ENCODE measurements around the gene PADI2. TPM values are rescaled to one million over a fixed set of nuclear protein-coding genes. Genes with fewer than 3 reads are reported as not detected.

PADI2 gene
- total RNA-seq (10 to 100 TPM in 1 of 5 donors, 1 to 10 TPM in 3, not detected in 1; 1.3 to 86.0 (median 3.9) TPM), polyA plus RNA-seq (under 1 TPM; 0.31 to 0.50 (median 0.33) TPM)
- long read RNA-seq, donor 1, result 0 reads
- long read RNA-seq, donor 2, full-length matches to known transcripts, result 1 of 1 reads
- long read RNA-seq, donor 2, partial matches to known transcripts, result 0 of 1 reads
- long read RNA-seq, donor 2, other reads (novel, unspliced or antisense), result 0 of 1 reads
- long read RNA-seq, donor 3, result 0 reads
- long read RNA-seq, donor 4, result 0 reads
- long read RNA-seq, donor 5, result 0 reads
- long read RNA-seq, donor 6, result 0 reads
- long read RNA-seq, donor 7, full-length matches to known transcripts, result 2 of 2 reads
- long read RNA-seq, donor 7, partial matches to known transcripts, result 0 of 2 reads
- long read RNA-seq, donor 7, other reads (novel, unspliced or antisense), result 0 of 2 reads
- long read RNA-seq, donor 8, result 0 reads
- long read RNA-seq, donor 9, result 0 reads
- long read RNA-seq, donor 10, result 0 reads

GRCh38 chr1:17119076-17119772, at the start of gene PADI2:
TSS of gene PADI2 (minus strand) at chr1:17119451. CDS start at chr1:17119371, 80 bp downstream.
- H3K27ac ChIP-seq, result peak within 1 kb of the TSS in 3 of 5 donors; percentile 26 to 82 (median 50)
- DNase-seq, result peak; percentile 71 to 91

GRCh38 chr1:17168091-17168876, 49.0 kb upstream of the PADI2 start:
- DNase-seq, result no peak
- Histone ChIP-seq H3K9me3 (no peaks in the 10 kb centered on the region), H3K4me3 (no peak overlapping the region), H3K27ac (no peak overlapping the region), H3K4me1 (no peaks in the 10 kb centered on the region), H3K36me3 (no peaks in the 10 kb centered on the region), H3K27me3 (peaks cover 0 to 38% (median 0%) of the 10 kb centered on the region in 3 donors)
- intact Hi-C loops (cut with DNase I; ENCODE audit: low total_unique reads), result no loop called here
- 58 to 68% (median 58%) methylated on average over 13 of the region's 13 CpGs for WGBS, 5 donors
- TF ChIP-seq POLR2AphosphoS5 (IDR thresholded peaks at IDR 0.05) (no peak), CTCF (IDR thresholded peaks at IDR 0.05) (no peak), EP300 (IDR thresholded peaks at IDR 0.05) (no peak), POLR2A (IDR thresholded peaks at IDR 0.05) (no peak)

More at GRCh38 chr1:17119076-17119772, at the start of gene PADI2:
- intact Hi-C loops (cut with DNase I; ENCODE audit: low total_unique reads), result no loop called here
- Histone ChIP-seq H3K9me3 (no peaks in the 10 kb centered on the region), H3K4me1 (peaks cover 11 to 48% (median 30%) of the 10 kb centered on the region in 4 donors), H3K4me3 (peak within 1 kb of the TSS; percentile 33 to 51 (median 46)), H3K36me3 (no peaks in the 10 kb centered on the region), H3K27me3 (peaks cover 0 to 57% (median 31%) of the 10 kb centered on the region in 3 donors)
- WGBS, 5 donors, result 2 to 6% (median 3%) methylated on average over 48 to 58 of the region's 58 CpGs
- TF ChIP-seq POLR2AphosphoS5 (IDR thresholded peaks at IDR 0.05) (peak in 1 of 3 donors; percentile 11), CTCF (IDR thresholded peaks at IDR 0.05) (no peak)

- no peak overlapping the region for H3K27ac ChIP-seq
- WGBS, 5 donors, result 64 to 82% (median 77%) methylated on average over 4 to 5 of the region's 5 CpGs
- TF ChIP-seq EP300 (IDR thresholded peaks at IDR 0.05), result no peak
- TF ChIP-seq CTCF (IDR thresholded peaks at IDR 0.05), result no peak
- no peak for TF ChIP-seq POLR2AphosphoS5 (IDR thresholded peaks at IDR 0.05)
- TF ChIP-seq POLR2A (IDR thresholded peaks at IDR 0.05), result no peak
Measured at GRCh38 chr1:17167786-17168090, 48.5 kb upstream of the PADI2 start.

More at GRCh38 chr1:17167786-17168090, 48.5 kb upstream of the PADI2 start:
- Histone ChIP-seq H3K4me1 (no peaks in the 10 kb centered on the region), H3K27me3 (peaks cover 0 to 38% (median 0%) of the 10 kb centered on the region in 3 donors), H3K9me3 (no peaks in the 10 kb centered on the region), H3K36me3 (no peaks in the 10 kb centered on the region), H3K4me3 (no peak overlapping the region)
- intact Hi-C loops (cut with DNase I; ENCODE audit: low total_unique reads), result no loop called here
- DNase-seq, result no peak

Measured in stomach (tissue), 19 donors.